Measurements from ENCODE around the gene PGGHG.
"Not testable (repeated sequence)": the region's sequence is repeated elsewhere in the genome, so short reads cannot be mapped to it uniquely, and the experiment has no call there.

PGGHG gene

GRCh38 chr11:285021-285893 lies 3.7 kb upstream of the PGGHG start:
- H3K4me3 ChIP-seq (ENCODE audit: low read depth in 1 of 2, low read length in 2 of 2), result no peak overlapping the region
- H3K27me3 ChIP-seq (ENCODE audit: control insufficient read depth in 1 of 2, insufficient read depth in 2 of 2, low read length in 2 of 2), result peaks cover 12 to 23% of the 10 kb centered on the region in 2 donors
- no peak overlapping the region for H3K27ac ChIP-seq (ENCODE audit: low read depth, low read length)
- peaks cover 11 to 30% of the 10 kb centered on the region in 2 donors for H3K36me3 ChIP-seq (ENCODE audit: control insufficient read depth in 1 of 2, insufficient read depth in 2 of 2, low read length in 2 of 2)
- H3K9ac ChIP-seq (ENCODE audit: low read depth in 1 of 2, low read length in 2 of 2), result peak overlapping the region in 1 of 2 donors; percentile 25
- no peaks in the 10 kb centered on the region for H3K9me3 ChIP-seq (ENCODE audit: control insufficient read depth in 1 of 2, low read length in 2 of 2)
- peaks cover 26 to 61% of the 10 kb centered on the region in 2 donors for H3K4me1 ChIP-seq (ENCODE audit: control insufficient read depth in 1 of 2, insufficient read depth in 2 of 2, low read length in 2 of 2)

GRCh38 chr11:285894-286220 lies 3.1 kb upstream of the PGGHG start:
- no peaks in the 10 kb centered on the region for H3K9me3 ChIP-seq (ENCODE audit: control insufficient read depth in 1 of 2, low read length in 2 of 2)
- peak overlapping the region in 1 of 2 donors; percentile 25 for H3K9ac ChIP-seq (ENCODE audit: low read depth in 1 of 2, low read length in 2 of 2)
- no peak overlapping the region for H3K27ac ChIP-seq (ENCODE audit: low read depth, low read length)
- H3K27me3 ChIP-seq (ENCODE audit: control insufficient read depth in 1 of 2, insufficient read depth in 2 of 2, low read length in 2 of 2), result peaks cover 12 to 20% of the 10 kb centered on the region in 2 donors
- peaks cover 11 to 30% of the 10 kb centered on the region in 2 donors for H3K36me3 ChIP-seq (ENCODE audit: control insufficient read depth in 1 of 2, insufficient read depth in 2 of 2, low read length in 2 of 2)
- H3K4me1 ChIP-seq (ENCODE audit: control insufficient read depth in 1 of 2, insufficient read depth in 2 of 2, low read length in 2 of 2), result peaks cover 26 to 59% of the 10 kb centered on the region in 2 donors
- H3K4me3 ChIP-seq (ENCODE audit: low read depth in 1 of 2, low read length in 2 of 2), result no peak overlapping the region

DNA sequence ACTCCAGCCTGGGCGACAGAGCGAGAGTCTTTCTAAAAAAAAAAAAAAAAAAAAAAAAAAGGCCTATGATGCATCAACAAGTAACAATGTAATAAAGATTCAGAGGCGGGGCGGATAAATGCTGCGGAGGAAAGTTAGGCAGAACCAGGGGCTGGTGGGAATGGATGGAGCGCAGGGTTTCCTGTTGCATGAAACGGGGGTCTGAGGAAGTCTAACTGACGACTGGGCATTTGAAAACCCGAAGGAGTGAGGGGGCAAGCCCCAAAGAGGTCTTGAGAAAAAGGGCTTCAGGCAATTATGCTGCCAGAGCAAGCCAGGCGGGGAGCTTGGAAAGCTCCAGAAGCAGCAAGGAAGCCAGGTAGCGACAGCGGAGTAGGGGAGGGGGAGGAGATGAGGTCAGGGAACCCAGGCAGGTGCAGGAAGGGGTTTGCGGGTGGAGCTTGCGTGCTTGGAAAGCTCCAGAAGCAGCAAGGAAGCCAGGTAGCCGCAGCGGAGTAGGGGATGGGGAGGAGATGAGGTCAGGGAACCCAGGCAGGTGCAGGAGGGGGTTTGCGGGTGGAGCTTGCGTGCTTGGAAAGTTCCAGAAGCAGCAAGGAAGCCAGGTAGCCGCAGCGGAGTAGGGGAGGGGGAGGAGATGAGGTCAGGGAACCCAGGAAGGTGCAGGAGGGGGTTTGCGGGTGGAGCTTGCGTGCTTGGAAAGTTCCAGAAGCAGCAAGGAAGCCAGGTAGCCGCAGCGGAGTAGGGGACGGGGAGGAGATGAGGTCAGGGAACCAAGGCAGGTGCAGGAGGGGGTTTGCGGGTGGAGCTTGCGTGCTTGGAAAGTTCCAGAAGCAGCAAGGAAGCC lies 1.7 kb upstream of the PGGHG start:
- Histone ChIP-seq H3K4me1 (ENCODE audit: control insufficient read depth in 1 of 2, insufficient read depth in 2 of 2, low read length in 2 of 2) (peaks cover 21 to 46% of the 10 kb centered on the region in 2 donors), H3K9ac (ENCODE audit: low read depth in 1 of 2, low read length in 2 of 2) (peak overlapping the region; percentile 79 to 86), H3K27ac (ENCODE audit: low read depth, low read length) (peak overlapping the region; percentile 70), H3K36me3 (ENCODE audit: control insufficient read depth in 1 of 2, insufficient read depth in 2 of 2, low read length in 2 of 2) (peaks cover 9 to 35% of the 10 kb centered on the region in 2 donors), H3K4me3 (ENCODE audit: low read depth in 1 of 2, low read length in 2 of 2) (peak overlapping the region; percentile 77 to 78)
- H3K27me3 ChIP-seq (ENCODE audit: control insufficient read depth in 1 of 2, insufficient read depth in 2 of 2, low read length in 2 of 2); H3K9me3 ChIP-seq (ENCODE audit: control insufficient read depth in 1 of 2, low read length in 2 of 2): not testable (repeated sequence)

DNA sequence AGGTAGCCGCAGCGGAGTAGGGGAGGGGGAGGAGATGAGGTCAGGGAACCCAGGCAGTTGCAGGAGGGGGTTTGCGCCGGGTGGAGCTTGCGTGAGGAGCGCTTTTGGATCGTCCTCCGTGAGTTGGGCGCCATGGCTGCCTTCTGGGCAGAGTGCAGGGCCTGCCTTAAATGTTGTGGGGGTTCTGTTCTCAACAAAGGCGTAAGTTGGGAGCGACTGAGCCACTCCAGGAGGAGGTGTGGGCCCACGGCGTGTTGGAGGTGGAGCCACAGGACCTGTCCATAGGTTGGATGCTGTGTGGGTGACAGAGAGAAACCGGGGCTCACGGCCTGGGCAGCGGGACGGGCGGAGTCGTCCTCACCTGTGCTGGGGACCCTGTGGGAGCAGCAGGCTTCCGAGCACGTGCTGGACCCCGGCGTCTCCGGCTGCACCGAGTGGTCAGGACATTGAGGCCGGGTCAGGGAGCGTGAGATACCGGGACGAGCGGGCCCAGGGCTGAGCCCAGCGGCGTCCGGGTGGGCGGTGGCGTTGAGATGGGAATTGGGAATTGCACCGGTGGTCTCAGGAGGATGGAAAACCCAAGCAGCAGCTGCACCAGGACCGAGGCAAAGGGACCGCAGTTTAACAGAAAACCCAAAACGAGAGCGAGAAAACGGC lies 977 bp upstream of the PGGHG start:
- Histone ChIP-seq H3K27me3 (ENCODE audit: control insufficient read depth in 1 of 2, insufficient read depth in 2 of 2, low read length in 2 of 2) (no peaks in the 10 kb centered on the region), H3K27ac (ENCODE audit: low read depth, low read length) (peak overlapping the region; percentile 82), H3K4me3 (ENCODE audit: low read depth in 1 of 2, low read length in 2 of 2) (peak overlapping the region; percentile 77 to 78), H3K9me3 (ENCODE audit: control insufficient read depth in 1 of 2, low read length in 2 of 2) (no peaks in the 10 kb centered on the region), H3K4me1 (ENCODE audit: control insufficient read depth in 1 of 2, insufficient read depth in 2 of 2, low read length in 2 of 2) (peaks cover 14 to 39% of the 10 kb centered on the region in 2 donors), H3K9ac (ENCODE audit: low read depth in 1 of 2, low read length in 2 of 2) (peak overlapping the region; percentile 79 to 86), H3K36me3 (ENCODE audit: control insufficient read depth in 1 of 2, insufficient read depth in 2 of 2, low read length in 2 of 2) (peaks cover 2 to 39% of the 10 kb centered on the region in 2 donors)

DNA sequence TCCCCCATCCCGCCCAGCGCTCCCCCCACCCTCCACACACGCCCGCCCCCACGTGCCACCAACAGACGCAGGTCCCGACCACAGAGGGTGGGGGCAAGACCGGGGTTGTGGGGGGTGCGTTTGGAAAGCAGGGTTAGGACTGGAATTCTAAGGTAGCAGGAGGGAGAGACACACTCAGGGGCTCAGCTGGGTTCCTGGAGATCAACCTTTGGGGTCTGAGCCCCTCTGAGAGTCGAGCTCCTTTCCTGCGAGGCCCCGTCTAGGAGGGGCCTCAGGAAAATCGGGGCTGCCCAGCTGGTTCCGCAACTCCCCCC lies 429 bp downstream of the PGGHG start:
- Histone ChIP-seq H3K9me3 (ENCODE audit: control insufficient read depth in 1 of 2, low read length in 2 of 2) (no peaks in the 10 kb centered on the region), H3K27ac (ENCODE audit: low read depth, low read length) (no peak overlapping the region), H3K4me3 (ENCODE audit: low read depth in 1 of 2, low read length in 2 of 2) (peak overlapping the region; percentile 61 to 62), H3K4me1 (ENCODE audit: control insufficient read depth in 1 of 2, insufficient read depth in 2 of 2, low read length in 2 of 2) (peaks cover 13 to 27% of the 10 kb centered on the region in 2 donors), H3K9ac (ENCODE audit: low read depth in 1 of 2, low read length in 2 of 2) (peak overlapping the region; percentile 29 to 47), H3K27me3 (ENCODE audit: control insufficient read depth in 1 of 2, insufficient read depth in 2 of 2, low read length in 2 of 2) (no peaks in the 10 kb centered on the region), H3K36me3 (ENCODE audit: control insufficient read depth in 1 of 2, insufficient read depth in 2 of 2, low read length in 2 of 2) (peaks cover 0 to 41% of the 10 kb centered on the region in 2 donors)

DNA sequence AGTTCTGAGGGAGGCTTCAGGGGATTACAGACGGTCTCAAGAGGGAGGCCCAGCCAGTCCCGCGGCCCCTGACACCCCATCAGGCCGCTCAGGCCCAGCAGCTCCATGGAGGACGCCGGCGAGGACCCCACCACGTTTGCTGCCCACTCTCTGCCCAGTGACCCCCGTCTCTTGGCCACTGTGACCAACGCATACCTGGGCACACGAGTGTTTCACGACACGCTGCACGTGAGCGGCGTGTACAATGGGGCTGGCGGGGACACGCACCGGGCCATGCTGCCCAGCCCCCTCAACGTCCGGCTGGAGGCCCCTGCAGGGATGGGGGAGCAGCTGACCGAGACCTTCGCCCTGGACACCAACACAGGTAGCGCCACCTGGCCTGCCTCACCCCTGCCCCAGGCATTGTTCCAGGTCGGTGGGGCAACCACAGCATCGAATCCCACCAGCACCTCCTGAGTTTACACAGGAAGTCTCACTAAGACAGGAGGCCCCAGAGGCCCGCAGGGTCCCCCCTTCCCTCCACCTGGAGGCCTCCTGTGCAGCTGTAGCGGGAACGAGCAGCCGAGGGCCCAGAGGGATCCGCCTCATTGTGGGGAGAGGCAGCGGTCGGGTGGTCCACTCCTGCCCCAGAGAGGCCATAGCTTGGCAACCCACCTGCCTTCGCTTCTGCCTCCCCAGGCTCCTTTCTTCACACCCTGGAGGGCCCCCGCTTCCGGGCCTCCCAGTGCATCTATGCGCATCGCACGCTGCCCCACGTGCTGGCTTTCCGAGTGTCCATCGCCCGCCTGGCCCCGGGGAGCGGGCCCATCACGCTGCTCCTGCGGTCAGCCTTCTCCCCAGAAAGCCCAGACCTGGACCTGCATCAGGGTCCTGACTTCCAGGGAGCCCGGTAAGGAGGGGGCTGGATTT lies 1.0 kb downstream of the PGGHG start:
- H3K4me3 ChIP-seq (ENCODE audit: low read depth in 1 of 2, low read length in 2 of 2), result peak overlapping the region; percentile 61 to 62
- no peaks in the 10 kb centered on the region for H3K27me3 ChIP-seq (ENCODE audit: control insufficient read depth in 1 of 2, insufficient read depth in 2 of 2, low read length in 2 of 2)
- peak overlapping the region; percentile 29 to 47 for H3K9ac ChIP-seq (ENCODE audit: low read depth in 1 of 2, low read length in 2 of 2)
- no peaks in the 10 kb centered on the region for H3K9me3 ChIP-seq (ENCODE audit: control insufficient read depth in 1 of 2, low read length in 2 of 2)
- peaks cover 13 to 26% of the 10 kb centered on the region in 2 donors for H3K4me1 ChIP-seq (ENCODE audit: control insufficient read depth in 1 of 2, insufficient read depth in 2 of 2, low read length in 2 of 2)
- peaks cover 0 to 43% of the 10 kb centered on the region in 2 donors for H3K36me3 ChIP-seq (ENCODE audit: control insufficient read depth in 1 of 2, insufficient read depth in 2 of 2, low read length in 2 of 2)
- no peak overlapping the region for H3K27ac ChIP-seq (ENCODE audit: low read depth, low read length)

DNA sequence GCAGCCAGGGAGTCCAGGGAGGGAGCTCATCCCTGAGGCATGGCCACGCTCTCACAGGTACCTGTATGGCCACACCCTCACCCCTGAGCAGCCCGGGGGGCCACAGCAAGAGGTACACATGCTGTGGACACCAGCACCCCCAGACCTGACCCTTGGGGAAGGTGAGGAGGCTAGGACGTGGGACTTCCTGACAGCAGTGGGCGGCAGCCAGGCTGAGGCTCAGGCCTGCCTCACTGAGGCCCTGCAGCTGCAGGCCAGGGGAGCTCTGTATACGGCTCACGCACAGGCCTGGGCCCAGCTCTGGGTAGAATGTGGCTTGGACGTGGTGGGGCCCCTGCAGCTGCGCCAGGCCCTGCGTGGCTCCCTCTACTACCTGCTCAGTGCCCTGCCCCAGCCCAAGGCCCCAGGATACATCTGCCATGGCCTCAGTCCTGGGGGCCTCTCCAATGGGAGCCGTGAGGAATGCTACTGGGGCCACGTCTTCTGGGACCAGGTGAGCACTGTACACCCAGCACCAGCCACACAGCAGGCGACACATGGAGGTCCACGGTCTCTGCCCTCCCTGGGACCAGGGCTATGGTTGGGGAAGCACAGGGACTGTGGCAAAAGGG lies 1.8 kb downstream of the PGGHG start:
- no peaks in the 10 kb centered on the region for H3K9me3 ChIP-seq (ENCODE audit: control insufficient read depth in 1 of 2, low read length in 2 of 2)
- H3K4me1 ChIP-seq (ENCODE audit: control insufficient read depth in 1 of 2, insufficient read depth in 2 of 2, low read length in 2 of 2), result peaks cover 10 to 25% of the 10 kb centered on the region in 2 donors
- H3K36me3 ChIP-seq (ENCODE audit: control insufficient read depth in 1 of 2, insufficient read depth in 2 of 2, low read length in 2 of 2), result peaks cover 0 to 37% of the 10 kb centered on the region in 2 donors
- H3K4me3 ChIP-seq (ENCODE audit: low read depth in 1 of 2, low read length in 2 of 2), result no peak overlapping the region
- H3K27ac ChIP-seq (ENCODE audit: low read depth, low read length), result no peak overlapping the region
- no peak overlapping the region for H3K9ac ChIP-seq (ENCODE audit: low read depth in 1 of 2, low read length in 2 of 2)
- no peaks in the 10 kb centered on the region for H3K27me3 ChIP-seq (ENCODE audit: control insufficient read depth in 1 of 2, insufficient read depth in 2 of 2, low read length in 2 of 2)

GRCh38 chr11:291281-292210 lies 2.6 kb downstream of the PGGHG start:
- Histone ChIP-seq H3K27ac (ENCODE audit: low read depth, low read length) (no peak overlapping the region), H3K9ac (ENCODE audit: low read depth in 1 of 2, low read length in 2 of 2) (no peak overlapping the region), H3K9me3 (ENCODE audit: control insufficient read depth in 1 of 2, low read length in 2 of 2) (no peaks in the 10 kb centered on the region), H3K4me1 (ENCODE audit: control insufficient read depth in 1 of 2, insufficient read depth in 2 of 2, low read length in 2 of 2) (peaks cover 9 to 20% of the 10 kb centered on the region in 2 donors), H3K4me3 (ENCODE audit: low read depth in 1 of 2, low read length in 2 of 2) (no peak overlapping the region), H3K27me3 (ENCODE audit: control insufficient read depth in 1 of 2, insufficient read depth in 2 of 2, low read length in 2 of 2) (no peaks in the 10 kb centered on the region), H3K36me3 (ENCODE audit: control insufficient read depth in 1 of 2, insufficient read depth in 2 of 2, low read length in 2 of 2) (peaks cover 0 to 35% of the 10 kb centered on the region in 2 donors)

Measured in duodenal mucosa (tissue), 2 donors.